HG02884 (cell line): ENCODE measurements around the gene TNRC6A.

ENCODE experiments used
- ATAC-seq: cut with Tn5 transposase; IDR thresholded peaks from one replicate; pipeline ENCODE4 v1.9.1; 2021; ENCODE audit warnings: mild to moderate bottlenecking, moderate library complexity; ENCODE audit not compliant: unreplicated experiment

Gene TNRC6A

DNA sequence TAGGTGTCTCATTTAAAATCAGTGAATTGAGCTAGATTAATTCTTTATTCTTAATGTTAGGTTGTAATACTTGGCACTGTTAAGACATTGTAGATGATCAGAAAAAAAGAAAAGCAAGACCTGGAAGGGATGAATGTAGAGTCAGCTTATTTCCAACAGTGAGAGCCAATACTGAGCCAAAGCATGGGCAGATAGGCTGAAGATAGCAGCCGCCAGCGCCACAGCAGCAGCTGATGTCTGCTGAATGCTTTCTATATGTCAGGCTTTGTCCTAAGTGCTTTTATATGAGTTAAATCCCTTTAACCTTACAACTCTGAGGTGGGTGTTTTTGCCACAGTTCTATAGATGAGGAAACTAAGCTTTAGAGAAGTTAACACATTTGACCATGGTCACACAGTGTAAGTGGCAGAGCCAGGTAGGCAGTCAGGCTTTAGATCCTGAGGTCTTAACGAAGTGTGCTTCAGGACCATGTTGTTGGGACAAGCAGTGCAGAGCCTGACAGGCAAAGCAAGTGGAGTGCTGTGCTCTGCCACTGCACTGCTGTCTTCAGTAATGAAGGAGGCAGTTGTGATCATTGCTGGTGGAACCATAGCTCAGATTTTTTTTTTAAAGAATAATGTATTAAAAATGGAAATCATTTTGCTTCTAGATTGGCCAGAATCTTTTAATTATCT, 25.9 kb downstream of the TNRC6A start:
- no peak for ATAC-seq

GRCh38 chr16:24758373-24758772, 28.9 kb downstream of the TNRC6A start:
- ATAC-seq, result no peak

DNA sequence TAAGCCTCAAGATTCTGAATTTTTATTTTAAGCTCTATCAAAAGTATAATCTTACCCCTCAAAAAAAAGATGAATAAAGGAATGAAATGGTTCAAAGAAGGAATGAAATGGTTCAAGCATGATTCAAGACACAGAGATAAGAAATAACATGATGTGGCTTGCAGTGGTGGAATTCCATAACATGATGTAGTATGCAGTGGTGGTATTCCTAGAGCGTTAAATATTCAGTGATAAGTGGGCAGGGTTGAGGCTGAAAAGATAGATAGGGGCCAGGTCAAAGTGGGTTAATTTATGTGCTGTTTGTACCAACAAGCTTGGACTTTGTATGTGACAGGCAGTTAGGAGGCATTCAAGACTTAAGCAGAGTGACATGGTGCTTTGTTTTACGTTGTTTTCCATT, 29.6 kb downstream of the TNRC6A start:
- no peak for ATAC-seq

GRCh38 chr16:24761526-24761925, 32.1 kb downstream of the TNRC6A start:
- no peak for ATAC-seq

DNA sequence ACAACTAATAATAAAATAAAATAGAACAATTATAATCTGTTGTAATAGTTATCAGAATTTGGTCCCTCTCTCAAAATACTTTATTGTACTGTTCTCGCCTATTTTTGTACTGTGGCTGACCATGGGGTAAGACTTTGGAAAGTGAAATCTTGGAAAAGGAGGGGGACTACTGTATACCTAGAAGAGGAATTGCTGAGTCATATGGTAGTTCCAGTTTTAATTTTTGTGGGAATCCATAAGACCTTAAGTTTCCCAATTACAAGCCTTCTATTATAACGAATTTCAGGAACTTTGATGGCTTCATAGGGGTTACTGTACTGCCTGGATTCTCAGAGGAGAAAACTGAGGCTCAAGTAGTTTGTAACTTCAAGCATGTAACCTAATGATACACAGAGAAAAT, 35.5 kb downstream of the TNRC6A start:
- ATAC-seq, result no peak

DNA sequence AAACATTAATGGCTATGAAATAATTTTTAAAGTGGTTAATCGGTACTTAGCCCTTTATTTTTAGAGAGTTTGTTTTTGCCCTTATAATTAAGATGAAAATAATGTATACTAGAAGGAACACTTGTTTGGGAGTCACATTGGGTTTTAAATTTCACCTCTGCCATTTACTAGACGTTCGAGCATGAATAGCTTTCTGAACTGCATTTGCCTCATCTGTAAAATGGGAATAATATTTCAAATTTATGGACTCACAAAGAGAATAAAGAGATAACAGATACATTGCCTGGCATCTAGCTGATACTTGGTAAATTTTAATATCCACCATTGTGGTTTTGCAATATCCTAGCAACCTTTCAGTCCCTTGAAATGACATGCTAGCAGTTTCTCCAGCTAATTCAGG, 36.6 kb downstream of the TNRC6A start:
- ATAC-seq, result no peak

DNA sequence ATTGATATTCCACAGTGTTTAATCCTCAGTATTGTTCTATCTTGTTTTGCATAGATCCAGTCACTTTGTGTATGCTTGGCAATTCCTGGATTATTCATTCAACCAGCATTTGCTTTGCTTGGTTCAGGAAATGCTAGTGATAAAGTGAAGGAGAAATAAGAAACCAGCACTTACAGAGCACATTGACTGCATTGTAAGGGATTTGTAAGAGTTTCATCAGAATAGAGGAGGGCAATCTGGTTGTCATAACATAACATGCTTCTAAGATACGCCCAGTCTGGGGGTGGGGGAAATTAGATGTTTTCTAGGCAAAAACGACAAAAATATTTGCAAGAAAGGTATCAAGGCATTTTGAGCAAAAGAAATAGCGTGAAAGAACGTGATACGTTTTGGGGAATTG, 40.4 kb downstream of the TNRC6A start:
- no peak for ATAC-seq

- no peak for ATAC-seq
Measured at GRCh38 chr16:24771132-24771778, 41.8 kb downstream of the TNRC6A start.

- ATAC-seq, result no peak
Measured at GRCh38 chr16:24771779-24772157, 42.3 kb downstream of the TNRC6A start.

- no peak for ATAC-seq
Measured at GRCh38 chr16:24773771-24774427, 44.4 kb downstream of the TNRC6A start.

DNA sequence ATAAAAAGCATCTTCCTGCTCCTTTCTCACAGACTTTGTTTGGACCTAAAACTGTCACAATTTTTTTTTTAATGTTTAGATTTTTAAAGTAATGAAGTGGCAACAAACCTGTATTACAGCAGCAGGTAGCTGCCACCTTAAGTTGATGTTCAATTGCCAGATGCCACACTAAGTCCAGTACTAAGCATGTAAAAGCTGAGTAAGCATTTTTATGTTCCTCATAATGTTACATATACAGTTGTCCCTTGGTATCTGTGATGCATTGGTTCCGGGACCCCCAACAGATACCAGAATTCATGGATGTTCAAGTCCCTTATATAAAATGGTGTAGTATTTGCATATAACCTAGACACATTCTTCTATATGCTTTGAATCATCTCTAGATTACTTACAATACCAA, 45.1 kb downstream of the TNRC6A start:
- ATAC-seq, result no peak

- no peak for ATAC-seq
Measured at GRCh38 chr16:24775455-24775854, 46.0 kb downstream of the TNRC6A start.

GRCh38 chr16:24776501-24777220, 47.2 kb downstream of the TNRC6A start:
- ATAC-seq, result no peak

DNA sequence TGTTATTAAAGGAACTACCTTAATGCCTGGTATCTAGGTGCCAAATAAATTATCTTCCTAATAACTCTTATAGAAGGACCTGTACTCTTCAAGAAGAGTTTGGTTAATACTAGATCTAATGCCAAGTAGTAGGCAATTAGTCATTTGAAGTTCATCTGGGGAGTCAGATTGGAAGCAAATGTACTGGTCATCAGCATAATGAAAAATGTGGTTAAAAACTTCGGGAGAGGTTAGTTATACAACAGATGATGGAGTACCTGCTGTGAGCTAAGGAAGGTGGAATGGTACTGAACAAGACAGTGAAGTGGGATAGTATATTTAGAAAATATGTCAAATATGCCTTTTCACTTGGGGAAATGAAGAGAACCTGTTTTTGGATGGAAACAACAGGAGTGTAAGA, 49.2 kb downstream of the TNRC6A start:
- no peak for ATAC-seq

DNA sequence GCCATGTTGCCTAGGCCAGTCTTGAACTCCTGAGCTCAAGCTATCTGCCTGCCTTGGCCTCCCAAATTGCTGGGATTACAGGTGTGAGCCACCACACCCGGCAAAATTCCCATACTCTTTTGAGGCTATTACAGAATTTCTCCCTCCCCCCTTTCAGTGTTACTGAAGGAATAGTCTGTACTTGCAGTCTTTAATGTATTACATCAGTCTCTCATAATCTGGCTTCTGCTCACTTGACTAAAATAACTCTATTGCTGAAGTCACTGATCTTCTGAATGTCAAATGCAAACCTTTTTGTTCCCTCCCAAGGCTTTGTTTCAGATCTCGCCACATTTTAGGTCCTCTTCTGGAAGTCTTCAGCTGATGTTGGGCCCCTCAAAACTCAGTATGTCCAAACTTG, 51.8 kb downstream of the TNRC6A start:
- ATAC-seq, result no peak

GRCh38 chr16:24784121-24784520, 54.7 kb downstream of the TNRC6A start:
- no peak for ATAC-seq

DNA sequence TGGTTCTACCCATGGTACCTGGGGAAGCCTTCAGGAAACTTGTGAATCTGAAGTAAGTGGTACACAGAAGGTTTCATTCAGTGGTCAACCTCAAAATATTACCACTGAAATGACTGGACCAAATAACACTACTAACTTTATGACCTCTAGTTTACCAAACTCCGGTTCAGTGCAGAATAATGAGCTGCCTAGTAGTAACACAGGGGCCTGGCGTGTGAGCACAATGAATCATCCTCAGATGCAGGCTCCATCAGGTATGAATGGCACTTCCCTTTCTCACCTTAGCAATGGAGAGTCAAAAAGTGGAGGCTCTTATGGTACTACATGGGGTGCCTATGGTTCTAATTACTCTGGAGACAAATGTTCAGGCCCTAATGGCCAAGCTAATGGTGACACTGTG, 60.4 kb downstream of the TNRC6A start:
- ATAC-seq, result no peak

DNA sequence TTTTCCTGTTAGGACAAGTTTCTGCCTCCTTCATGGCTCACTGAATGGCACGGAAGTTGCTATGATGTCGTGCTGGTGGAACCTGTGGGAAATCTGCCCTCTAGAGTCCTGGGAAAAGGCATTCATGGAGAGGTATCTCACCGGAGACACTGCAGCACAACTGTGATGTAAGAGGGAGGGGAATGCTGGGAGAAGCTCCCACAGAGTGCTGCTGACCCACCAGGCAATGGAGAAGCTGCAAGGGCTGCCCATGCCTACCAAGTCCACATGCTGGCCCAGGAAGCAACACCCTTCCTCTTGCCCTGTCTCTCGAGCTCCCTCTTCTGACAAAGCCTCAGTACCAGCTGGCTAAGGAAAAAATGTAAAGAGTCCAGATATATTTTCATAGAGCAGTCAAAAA, 71.1 kb downstream of the TNRC6A start:
- no peak for ATAC-seq

DNA sequence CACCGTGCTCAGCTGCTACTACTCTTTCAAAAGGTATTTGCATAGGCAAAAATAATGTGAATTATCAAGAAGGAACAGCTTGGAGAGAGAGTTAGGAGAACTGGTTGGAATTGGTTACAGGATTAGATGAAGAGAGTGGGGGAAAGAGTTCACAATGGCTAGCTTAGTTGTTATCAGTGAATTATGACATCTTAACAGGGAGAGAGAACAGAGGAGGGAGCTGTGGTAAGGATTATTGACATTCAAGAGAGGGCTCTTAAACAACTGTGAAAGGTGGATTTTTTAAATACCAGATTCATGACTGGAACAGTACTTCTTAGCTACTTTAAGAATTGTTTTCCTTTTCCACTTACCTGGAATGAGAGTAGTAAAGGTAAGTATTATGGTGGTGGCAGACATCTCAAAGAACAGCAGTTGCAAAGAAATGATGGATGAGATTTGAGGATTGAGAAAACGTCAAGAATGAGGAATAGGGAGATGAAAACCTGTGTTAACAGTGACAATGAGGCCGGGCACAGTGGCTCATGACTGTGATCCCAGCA, 72.4 kb downstream of the TNRC6A start:
- ATAC-seq, result no peak

DNA sequence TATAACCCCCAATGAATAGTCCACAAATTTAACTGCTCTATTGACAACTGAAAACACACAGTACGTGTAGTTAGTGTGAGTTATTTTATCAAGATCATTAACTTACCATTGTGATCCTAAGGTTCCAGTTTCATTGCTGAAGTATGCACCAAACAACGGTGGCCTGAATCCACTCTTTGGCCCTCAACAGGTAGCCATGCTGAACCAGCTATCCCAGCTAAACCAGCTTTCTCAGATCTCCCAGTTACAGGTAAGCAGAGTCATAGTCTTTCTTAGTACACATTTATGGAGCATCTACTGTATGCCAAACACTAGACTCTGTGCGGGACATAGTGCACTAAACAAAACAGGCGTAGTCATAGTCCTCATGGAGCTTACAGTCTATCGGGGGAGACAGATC, 76.0 kb downstream of the TNRC6A start:
- ATAC-seq, result no peak

DNA sequence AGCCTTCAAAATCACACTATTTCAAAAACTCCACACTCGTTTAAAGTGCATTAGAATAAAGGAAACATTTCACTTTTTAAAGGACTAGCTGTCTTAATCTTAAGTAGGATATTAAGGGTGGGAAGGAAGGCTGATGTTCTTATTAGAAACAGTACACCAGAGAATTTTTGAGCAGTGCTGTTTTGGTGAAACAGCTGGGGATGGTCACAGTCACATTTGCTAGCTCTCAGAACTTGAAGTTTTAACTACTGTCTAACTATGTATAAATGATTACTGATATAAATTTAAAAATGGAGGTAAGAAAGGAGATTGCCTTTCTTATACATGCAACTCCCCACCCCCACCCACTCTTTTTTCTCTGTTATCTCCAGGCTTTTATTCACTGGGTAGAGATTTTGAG, 77.8 kb downstream of the TNRC6A start:
- ATAC-seq, result no peak
